Pulmonary artery endothelial cell (primary cell): ENCODE data around the gene HPS3. TPM values are rescaled to one million over a fixed set of nuclear protein-coding genes. Genes with fewer than 3 reads are reported as not detected.
"Not testable (repeated sequence)": the region's sequence is repeated elsewhere in the genome, so short reads cannot be mapped to it uniquely, and the experiment has no call there.

Experiments
- DNase-seq: peaks from one replicate; pipeline ENCODE4 v3.0.0-alpha.2; 2011; ENCODE audit warnings: low read depth, low spot score
- total RNA-seq: library from RNA; depleted of rRNA; stranded (reverse); fragments of >200 nt; gene quantifications from 2 replicates; pipeline ENCODE4 v1.2.3, GENCODE V29; 2014

Gene HPS3
- total RNA-seq, result 16.4 and 33.0 TPM in 2 replicates

DNA sequence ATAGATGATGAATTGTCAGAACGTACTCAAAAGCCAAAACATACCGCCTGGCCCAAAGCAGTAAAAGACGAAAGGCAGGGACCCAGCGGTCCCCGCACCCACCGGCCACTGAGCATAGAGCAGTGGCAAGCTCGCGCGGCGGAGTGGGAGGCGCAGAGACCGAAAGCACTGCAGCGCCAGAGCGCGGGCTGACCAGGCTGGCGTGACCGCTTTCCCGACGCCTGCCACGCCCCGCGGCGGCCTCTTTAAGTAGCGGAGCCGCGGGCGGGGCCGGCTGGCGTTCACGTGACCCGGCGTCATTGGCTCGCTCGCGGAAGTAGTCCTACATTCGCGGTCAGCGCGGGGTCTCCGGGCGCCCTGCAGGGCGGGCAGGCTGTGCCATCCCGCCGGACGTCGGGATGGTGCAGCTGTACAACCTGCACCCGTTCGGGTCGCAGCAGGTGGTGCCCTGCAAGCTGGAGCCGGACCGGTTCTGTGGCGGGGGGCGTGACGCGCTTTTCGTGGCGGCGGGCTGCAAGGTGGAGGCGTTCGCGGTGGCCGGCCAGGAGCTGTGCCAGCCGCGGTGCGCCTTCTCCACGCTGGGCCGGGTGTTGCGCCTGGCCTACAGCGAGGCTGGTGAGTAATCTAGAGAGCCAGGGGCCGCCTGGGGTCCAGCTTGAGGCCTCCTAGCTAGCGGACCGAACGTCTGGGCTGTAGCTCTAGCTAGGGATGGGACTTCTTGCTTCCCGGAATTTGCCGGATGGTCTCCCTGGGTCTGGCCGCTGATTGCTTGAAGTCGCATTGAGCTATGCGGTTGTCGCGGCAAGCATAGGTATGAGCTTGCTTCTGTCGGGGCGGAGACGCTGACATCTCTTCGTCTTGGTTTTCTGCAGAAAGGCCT, at the start of gene HPS3:
Gene HPS3, plus strand, starts transcription at position 313 of the 880 bp plus-strand sequence. Its CDS starts 86 bp downstream, at position 399.
- peak; percentile 68 for DNase-seq

DNA sequence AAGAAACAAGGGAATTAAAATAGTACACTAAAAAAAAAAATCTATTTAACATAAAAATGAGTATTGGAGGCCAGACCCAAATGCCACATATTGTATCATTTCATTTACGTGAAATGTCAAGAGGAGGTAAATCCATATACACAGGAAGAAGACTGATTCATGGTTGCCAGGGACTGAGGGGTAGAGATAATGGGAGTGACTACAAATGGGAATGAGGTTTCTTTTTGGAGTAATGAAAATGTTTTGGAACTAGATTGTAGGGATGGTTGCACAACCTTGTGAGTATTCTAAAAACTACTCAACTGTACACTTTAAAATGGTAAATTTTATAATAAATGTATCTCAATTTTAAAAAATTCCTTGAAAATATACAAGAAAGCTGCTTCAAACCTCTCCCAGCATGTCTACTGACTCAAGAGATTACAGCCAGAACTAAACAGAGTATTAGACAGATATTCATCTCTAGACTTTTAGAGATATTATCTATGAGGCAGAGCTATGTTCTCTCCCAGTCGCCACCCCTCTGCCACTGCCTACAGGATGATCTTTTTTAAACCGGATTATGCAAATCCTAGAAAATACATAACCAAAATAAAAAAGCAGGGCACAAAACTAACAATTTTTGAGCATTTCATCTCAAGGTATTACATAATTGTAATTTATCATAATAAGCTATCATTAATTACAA, 49.3 kb upstream of the HPS3 start:
- DNase-seq, result no peak

- peak; percentile 30 for DNase-seq
Observed at GRCh38 chr3:149080699-149081091, 48.7 kb upstream of the HPS3 start.

DNA sequence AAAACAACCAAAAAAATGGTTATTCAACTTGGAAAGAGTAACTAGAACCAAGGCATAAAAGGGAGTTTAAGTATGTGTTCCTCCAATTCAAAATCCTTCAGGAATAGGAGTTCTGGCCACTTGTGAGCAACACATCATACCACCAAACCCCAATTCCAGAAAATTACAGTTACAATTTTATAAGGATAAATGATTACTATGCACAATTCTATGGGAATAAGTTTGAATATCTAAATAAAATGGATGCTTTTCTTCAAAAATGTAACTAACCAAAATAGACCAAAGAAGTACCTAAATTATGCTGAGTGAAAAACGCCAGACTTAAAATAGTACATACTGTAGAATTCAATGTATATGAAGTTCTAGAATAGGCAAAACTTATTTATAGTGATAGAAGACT, 47.7 kb upstream of the HPS3 start:
- no peak for DNase-seq

DNA sequence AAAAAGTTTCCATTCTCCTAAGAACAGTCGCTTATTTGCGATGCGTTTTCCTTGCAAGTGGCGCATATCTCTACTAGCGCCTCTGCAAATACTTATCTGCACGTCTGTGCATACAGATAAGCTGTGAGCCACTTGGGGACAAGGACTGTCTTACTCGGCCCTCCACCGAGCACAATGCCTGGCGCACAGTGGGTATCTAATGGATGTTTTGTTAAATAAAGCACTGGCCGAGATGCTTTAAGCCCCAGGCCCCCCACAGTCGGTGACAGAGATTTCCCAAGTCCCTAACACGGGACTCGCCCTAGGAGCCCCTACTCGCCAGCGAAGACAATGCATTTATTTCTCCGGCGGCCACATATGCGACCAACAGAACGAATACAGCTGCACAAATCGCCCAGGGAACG, 43.6 kb upstream of the HPS3 start:
- no peak for DNase-seq

GRCh38 chr3:149086232-149086988, 43.0 kb upstream of the HPS3 start, which contains the start of gene HLTF:
TSS of gene HLTF (minus strand) at chr3:149086533. CDS start at chr3:149086336, 197 bp downstream.
- DNase-seq, result peak; percentile 92

DNA sequence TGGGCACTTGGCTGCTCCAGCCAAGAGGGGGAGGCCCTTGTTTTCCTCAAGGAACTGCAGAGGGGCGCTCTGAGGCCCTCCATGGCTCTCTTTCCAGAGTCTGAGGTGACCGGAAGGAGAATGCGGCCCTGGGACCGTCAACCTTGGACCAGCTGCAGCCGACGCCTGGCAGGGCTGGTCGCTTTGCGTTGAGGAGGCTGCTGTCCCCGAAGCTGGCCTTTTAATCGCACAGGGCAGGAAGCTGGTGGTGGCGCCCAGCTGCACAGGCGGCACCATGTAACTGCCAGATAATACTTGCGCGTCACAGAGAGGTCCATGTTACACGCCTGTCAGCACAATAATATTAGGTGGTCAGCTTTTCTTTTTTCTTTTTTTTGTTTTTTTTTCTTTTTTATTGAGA, 42.2 kb upstream of the HPS3 start:
- no peak for DNase-seq

DNA sequence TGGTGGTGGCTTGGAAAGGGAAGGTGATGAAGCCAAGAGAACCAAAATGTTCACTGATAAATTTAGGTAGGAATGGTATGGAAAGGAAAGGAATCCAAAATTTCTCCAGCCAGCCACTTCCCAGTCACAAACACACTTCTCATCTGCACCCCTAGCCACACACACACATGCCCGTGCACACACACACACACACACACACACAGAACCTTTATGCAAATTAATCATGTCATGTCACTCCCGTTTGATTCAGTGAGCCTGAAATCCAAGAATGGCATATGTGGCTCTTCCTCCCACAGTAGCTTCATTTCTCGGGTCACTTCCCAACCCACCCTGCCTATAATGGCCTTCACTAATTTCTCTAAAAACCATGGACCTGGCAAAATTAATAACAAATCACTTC, 40.0 kb upstream of the HPS3 start:
- no peak for DNase-seq

DNA sequence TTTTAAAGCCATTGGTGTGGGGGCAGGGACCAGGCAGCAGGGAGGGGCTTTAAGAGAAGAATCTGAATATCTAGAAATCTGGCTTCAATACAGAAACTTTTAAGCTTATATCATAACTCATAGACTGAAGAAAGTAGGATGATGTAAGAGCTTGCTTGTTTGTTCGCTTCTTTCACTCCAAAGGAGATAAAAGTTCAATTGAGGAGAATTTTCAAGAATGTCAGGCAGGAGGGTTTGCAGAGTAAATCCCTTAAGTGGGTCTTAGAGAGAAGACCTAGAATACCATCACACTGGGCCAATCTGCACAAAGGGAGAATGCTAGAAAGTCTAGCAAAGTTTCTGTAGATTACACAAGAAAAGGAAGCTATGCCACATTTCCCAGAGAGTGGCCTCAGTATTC, 39.0 kb upstream of the HPS3 start:
- no peak for DNase-seq

- no peak for DNase-seq
Observed at GRCh38 chr3:149090907-149091306, 38.5 kb upstream of the HPS3 start.

- DNase-seq, result no peak
Observed at GRCh38 chr3:149091983-149092382, 37.5 kb upstream of the HPS3 start.

- DNase-seq, result no peak
Observed at GRCh38 chr3:149095487-149095886, 34.0 kb upstream of the HPS3 start.

GRCh38 chr3:149097987-149098386, 31.5 kb upstream of the HPS3 start:
- not testable (repeated sequence) for DNase-seq

DNA sequence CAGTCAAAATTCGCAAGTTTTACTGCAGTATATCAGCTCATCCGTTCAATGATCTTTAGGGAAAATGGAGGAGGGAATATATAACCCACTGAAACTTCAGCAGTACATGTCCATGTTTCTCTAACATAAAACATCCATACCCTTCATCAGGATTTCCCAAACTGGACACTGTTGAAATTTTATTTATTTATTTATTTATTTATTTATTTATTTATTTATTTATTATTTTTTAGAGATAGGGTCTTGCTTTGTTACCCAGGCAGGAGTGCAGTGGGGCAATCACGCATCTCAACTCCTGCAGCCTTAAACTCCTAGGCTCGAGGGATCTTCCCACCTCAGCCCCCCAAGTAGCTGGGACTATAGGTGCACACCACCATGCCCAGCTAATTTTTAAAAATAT, 28.3 kb upstream of the HPS3 start:
- DNase-seq, result no peak

GRCh38 chr3:149101641-149102040, 27.8 kb upstream of the HPS3 start:
- DNase-seq, result no peak

- no peak for DNase-seq
Observed at GRCh38 chr3:149104484-149104883, 25.0 kb upstream of the HPS3 start.

DNA sequence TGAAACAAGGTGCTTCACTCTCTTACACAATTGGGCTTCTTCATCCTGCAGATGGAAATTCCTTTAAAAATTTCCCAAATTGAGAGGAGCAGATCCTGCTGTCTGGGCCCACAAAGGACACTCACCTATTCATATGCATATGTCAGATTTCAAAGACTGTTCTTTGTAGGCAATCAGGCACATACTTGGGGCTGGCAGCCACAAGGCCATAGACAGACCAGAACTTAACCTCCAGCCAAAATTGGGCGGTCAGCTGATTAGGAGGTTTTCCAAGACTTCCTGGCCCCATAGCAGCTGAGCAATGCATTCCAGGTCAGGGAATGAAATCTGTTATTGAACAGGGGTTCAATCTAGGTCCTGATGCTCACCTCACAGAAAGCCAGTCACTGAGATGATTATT, 15.0 kb upstream of the HPS3 start:
- DNase-seq, result no peak

- no peak for DNase-seq
Observed at GRCh38 chr3:149115114-149115513, 14.3 kb upstream of the HPS3 start.

DNA sequence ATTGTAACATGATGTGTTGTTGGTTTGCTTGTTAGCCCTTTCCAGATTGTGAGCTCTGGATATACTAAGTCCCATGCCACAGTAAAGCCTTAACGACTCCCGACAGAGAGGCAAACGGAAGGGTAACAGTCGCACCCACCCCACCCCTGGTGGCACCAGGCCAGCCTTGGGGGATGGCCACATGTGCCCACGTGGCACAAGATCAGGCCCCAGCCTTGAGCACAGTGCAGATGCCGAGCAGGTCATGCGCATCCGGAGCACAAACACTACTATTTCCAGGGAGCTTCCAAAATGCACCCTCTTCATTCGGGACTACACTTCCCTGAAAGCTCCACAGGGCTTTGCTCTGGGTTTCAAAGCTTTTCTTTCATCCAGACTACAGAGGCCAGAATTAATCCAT, 10.7 kb upstream of the HPS3 start:
- no peak for DNase-seq

DNA sequence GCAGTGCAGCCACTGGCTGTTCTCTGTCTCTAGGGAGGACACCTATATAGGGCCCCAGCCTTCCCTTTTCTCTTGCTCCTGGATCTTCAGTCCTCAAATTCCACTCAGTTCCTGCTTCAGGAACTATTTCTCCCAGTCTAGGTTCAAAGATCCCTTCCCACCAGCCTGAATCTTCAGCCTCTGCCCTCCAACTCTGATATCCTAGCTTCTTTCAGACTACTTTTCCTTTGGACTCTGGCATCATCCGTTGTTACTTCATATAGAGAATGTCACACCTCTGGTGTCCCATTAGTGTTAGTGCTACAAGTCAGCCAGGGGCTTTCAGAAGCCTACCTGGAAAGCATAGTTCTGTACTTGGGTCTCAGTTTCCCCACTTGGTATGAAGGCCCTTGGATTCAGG, 10.0 kb upstream of the HPS3 start:
- DNase-seq, result no peak

DNA sequence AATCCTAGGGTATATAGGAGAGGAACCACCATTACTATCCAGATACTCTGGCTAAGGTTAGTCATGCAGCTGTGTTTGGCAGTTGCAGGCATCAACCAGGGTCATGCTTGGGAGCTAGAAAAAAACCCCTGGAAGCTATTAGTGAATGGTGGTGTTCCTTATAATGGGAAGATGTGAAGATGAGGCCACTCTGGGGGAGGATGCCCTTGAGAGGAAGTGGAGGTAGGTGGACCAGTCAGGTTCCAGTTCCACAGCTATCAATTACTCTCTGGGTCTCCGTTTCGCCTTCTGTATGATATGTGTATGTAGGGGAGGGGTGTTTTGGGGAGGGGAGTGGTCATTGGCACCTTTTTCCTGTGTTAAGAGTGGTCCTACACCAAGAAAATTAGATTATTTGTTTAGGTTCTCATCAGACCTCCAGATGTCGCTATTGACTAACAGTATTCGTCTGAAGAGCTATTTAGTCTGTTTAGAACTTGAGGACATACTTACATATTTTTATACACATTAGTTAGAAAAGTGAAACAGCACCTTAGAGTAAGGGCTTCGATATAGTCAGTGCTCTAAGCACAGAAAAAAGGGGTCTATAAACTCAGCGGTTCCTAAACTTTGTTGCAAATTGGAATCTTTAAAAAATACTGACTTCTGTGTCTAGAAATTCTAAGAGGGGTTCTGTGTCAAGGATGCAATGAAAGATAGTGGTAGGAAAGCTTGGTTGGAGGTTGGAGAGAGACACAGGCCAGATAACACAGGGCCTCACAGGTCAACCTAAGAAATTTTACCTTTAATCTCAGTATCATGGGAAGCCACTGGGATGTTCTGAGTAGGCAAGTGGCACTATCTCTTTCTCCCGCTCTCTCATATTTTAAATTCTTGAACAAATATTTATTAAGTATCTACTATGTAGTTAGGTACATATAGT, 9.1 kb upstream of the HPS3 start:
- peak; percentile 43 for DNase-seq
